ENCODE data around the gene NFAT5. TPM values are rescaled to one million over a fixed set of nuclear protein-coding genes. Genes with fewer than 3 reads are reported as not detected.
"Not testable (repeated sequence)": the region's sequence is repeated elsewhere in the genome, so short reads cannot be mapped to it uniquely, and the experiment has no call there.

The NFAT5 gene
- total RNA-seq, 2 donors from 2014 or later: 43.0 to 55.3 TPM

- DNase-seq (ENCODE audit: low spot score): no peak
- intact Hi-C loops (cut with DNase I): no loop called here
Measured at GRCh38 chr16:69718111-69718764, 152.5 kb downstream of the NFAT5 start.

GRCh38 chr16:69720822-69721430, 155.2 kb downstream of the NFAT5 start:
- DNase-seq (ENCODE audit: low spot score): no peak
- intact Hi-C loops (cut with DNase I): no loop called here

GRCh38 chr16:69721441-69721957, 155.7 kb downstream of the NFAT5 start:
- intact Hi-C loops (cut with DNase I): no loop called here
- no peak for DNase-seq (ENCODE audit: low spot score)

GRCh38 chr16:69724414-69724873, 158.7 kb downstream of the NFAT5 start:
- DNase-seq (ENCODE audit: low spot score): no peak
- intact Hi-C loops (cut with DNase I): no loop called here

GRCh38 chr16:69724981-69725479, 159.3 kb downstream of the NFAT5 start:
- intact Hi-C loops (cut with DNase I): no loop called here

GRCh38 chr16:69725480-69726312, 159.9 kb downstream of the NFAT5 start:
- DNase-seq (ENCODE audit: low spot score): no peak

More at GRCh38 chr16:69724981-69725479, 159.3 kb downstream of the NFAT5 start:
- no peak for DNase-seq (ENCODE audit: low spot score)

DNA sequence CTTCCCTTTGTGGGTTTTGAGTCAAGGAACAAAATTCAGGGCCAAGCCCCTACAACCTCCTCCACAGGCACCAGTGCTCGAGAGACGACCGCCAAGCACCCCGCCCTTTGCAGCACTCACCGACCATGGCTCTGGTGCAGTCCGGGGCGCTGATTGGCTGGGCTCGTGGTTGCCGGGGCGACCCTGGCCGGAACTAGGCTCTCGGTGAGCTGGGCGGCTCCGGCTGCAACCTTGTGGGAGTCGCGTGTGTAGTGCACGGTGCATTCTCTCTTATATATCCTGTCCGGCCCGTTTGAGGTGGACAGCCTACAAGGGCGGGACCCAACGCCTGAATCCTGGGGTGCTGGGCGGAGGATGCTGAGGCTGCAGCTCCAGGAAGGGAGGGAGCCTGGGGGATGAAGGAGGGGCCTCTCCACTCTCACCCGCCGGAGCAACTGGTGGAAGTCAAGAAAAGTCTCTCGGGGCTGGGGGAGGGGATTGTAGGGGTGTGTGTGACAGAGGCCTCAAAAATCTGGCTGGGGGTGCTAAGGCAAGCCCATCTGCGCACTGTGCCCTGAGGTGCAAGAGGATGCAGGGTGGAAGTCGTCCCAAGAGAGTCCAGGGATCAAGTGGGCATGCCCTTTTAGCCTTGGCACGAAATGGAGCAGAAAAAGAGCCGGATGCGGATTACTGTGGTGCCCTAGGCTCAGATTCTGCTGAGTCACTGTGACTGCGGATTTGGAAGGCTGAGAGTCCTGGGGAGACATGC, 160.7 kb downstream of the NFAT5 start, which contains the start of gene NQO1:
NQO1 (minus strand) TSS at position 248 of the 748 bp plus-strand sequence; CDS start at position 127, 121 bp downstream.
- intact Hi-C loops (cut with DNase I): no loop called here
- peak; percentile 97 for DNase-seq (ENCODE audit: low spot score)

More at GRCh38 chr16:69725480-69726312, 159.9 kb downstream of the NFAT5 start:
- intact Hi-C loops (cut with DNase I): no loop called here

GRCh38 chr16:69727916-69728270, 162.1 kb downstream of the NFAT5 start:
- intact Hi-C loops (cut with DNase I): no loop called here
- peak; percentile 72 for DNase-seq (ENCODE audit: low spot score)

GRCh38 chr16:69729030-69729429, 163.3 kb downstream of the NFAT5 start:
- DNase-seq (ENCODE audit: low spot score); intact Hi-C loops (cut with DNase I): not testable (repeated sequence)

GRCh38 chr16:69731280-69731679, 165.5 kb downstream of the NFAT5 start:
- DNase-seq (ENCODE audit: low spot score); intact Hi-C loops (cut with DNase I): not testable (repeated sequence)

GRCh38 chr16:69732101-69732500, 166.3 kb downstream of the NFAT5 start:
- intact Hi-C loops (cut with DNase I): no loop called here

DNA sequence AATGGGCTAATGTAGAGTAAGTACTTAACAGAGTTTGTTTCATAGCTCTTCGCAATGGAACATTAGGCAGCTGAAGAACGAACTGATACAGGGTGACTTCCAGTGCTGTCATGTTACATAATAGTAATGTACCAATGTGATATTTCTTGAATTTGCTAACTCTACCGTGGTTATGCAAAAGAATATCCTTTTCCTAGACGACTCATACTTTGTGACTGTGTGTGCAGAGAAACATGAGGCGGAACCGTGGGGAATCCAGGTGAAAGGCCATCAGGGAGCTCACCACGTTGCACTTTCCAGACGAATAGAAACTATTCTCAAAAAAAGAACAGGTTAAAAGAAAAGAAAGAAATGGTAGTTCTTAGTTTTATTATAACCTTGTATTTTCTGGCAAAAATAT, 175.8 kb downstream of the NFAT5 start:
- intact Hi-C loops (cut with DNase I): loop anchor here in 1 of 2 donors (10.0 kb wide), 1 partner anchor 337 kb away; no protein-coding TSS in a partner anchor
- DNase-seq (ENCODE audit: low spot score): no peak

More at GRCh38 chr16:69732101-69732500, 166.3 kb downstream of the NFAT5 start:
- no peak for DNase-seq (ENCODE audit: low spot score)

DNA sequence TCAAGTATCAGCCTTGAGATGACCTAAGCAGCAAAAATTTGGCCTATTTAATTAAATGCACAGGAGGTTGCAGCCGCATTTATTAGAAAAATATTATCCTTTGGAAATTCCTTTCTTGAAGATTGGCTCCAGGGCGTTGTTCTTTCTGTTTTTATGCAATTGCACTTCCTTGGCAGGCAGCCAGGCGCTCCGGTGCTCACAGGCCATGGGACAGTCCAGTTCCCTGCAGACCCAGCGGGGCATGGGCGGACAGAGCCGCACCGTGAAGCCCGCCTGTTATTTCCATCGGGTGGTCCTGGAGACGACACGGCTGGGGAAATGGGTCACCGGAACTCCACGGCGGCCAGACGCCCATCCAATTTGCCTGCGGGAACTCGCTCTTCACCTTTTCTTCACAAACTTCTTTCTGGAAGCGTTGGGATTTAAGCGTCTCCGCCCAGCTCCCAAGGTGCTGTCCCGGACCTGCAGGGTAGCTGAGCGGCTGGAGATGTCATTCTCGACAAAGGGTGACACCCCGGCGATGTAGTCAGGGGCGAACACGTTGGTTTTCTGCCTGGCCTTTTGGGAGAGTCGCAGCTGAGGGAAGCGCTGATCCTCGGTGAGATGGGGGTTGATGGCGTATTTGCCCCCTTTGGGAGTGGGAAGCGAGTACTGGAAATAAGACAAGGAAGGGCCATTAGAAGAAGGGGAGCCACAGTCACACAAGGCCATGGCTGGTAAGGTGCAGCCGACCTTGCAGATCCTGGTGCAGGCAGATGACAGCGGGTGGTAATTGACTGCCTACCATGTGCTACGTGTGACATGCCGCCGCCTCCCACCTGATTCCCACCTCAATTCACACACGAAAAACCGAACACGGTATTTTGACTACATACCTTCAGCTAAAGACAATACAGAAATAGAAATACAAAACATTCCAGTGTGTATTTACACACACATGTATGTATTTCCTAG, 176.5 kb downstream of the NFAT5 start:
- intact Hi-C loops (cut with DNase I): loop anchor here in 1 of 2 donors (10.0 kb wide), 1 partner anchor 337 kb away; no protein-coding TSS in a partner anchor
- DNase-seq (ENCODE audit: low spot score): peak; percentile 90

DNA sequence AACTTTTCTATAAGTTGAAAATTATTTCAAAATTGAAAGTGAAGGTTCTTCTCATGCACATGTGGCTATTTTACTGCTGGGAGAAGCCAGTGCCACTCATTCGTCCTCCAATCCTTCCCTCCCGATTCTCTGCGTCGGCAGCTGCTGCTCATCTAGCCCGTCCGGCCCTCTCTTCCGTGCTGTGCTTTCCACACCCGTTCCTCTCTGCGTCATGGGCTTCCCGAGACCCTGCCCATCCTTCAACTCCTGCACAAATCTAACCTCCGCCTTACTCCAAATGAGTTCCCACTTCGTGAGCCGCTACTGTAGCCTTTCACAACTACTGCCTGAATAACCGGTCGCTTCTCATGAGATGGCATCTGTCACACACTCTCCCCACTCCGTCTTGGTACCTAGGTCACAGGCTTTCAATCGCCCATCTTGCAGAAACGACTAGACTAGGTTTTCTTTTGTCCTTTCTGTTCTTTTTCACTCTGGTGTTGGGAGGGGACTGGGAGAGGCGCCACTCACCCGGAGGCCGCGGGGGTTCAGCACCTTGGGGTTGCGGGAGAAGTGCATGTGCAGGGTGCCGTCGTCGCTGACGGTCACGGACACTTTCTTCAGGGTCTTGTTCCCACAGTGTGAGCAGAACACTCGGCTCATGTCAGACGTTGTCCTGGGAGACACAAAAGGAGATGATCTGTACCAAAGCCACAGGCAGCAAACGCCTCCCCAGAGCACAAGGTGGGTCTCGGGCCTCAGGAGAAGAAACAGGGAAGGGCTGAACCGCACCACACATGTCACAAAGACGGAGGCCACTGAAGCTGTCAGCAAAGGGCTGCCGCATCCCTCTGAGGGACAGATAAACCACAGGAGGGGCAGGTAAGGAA, 178.8 kb downstream of the NFAT5 start:
- intact Hi-C loops (cut with DNase I): loop anchor here in 1 of 2 donors (2.0 to 10.0 kb wide), 2 partner anchors 32 to 340 kb away; no protein-coding TSS in a partner anchor

GRCh38 chr16:69745232-69745612, 179.5 kb downstream of the NFAT5 start:
- DNase-seq (ENCODE audit: low spot score): no peak
- intact Hi-C loops (cut with DNase I): loop anchor here in 1 of 2 donors (2.0 to 10.0 kb wide), 2 partner anchors 32 to 340 kb away; no protein-coding TSS in a partner anchor

More for the DNA sequence above, 178.8 kb downstream of the NFAT5 start:
- no peak for DNase-seq (ENCODE audit: low spot score)

- DNase-seq (ENCODE audit: low spot score): no peak
- intact Hi-C loops (cut with DNase I): loop anchor here in 1 of 2 donors (2.0 to 10.0 kb wide), 2 partner anchors 31 to 341 kb away; no protein-coding TSS in a partner anchor
Measured at GRCh38 chr16:69745959-69746358, 180.2 kb downstream of the NFAT5 start.
